D721Med (cell line): Measurements from ENCODE around the gene PAX5.

Experiments
- DNase-seq: peaks from one replicate; pipeline ENCODE4 v3.0.0; 2011; ENCODE audit warnings: low spot score; ENCODE audit not compliant: insufficient read length
- FAIRE-seq: peaks from 2 replicates; lab custom pipeline; 2011; peaks lifted over from hg19 to GRCh38; lab: Jason Lieb, UNC
- CTCF ChIP-seq: IDR thresholded peaks from 2 replicates; pipeline ENCODE4 v1.5.1; 2012; ENCODE audit warnings: mild to moderate bottlenecking, control low read depth; ENCODE audit not compliant: insufficient read depth; ENCODE audit errors: missing control alignments

The PAX5 gene

GRCh38 chr9:36858805-36859375, 175.2 kb downstream of the PAX5 start:
- DNase-seq (no peak), FAIRE-seq (no peak)
- TF ChIP-seq CTCF = no peak

GRCh38 chr9:36855448-36856315, 178.4 kb downstream of the PAX5 start:
- TF ChIP-seq CTCF = no peak
- DNase-seq = no peak
- FAIRE-seq = no peak

- FAIRE-seq = no peak
- TF ChIP-seq CTCF = no peak
- no peak for DNase-seq
These were observed 179.3 kb downstream of the PAX5 start for GRCh38 chr9:36854751-36855150.

GRCh38 chr9:36854034-36854433, 180.0 kb downstream of the PAX5 start:
- DNase-seq (no peak), FAIRE-seq (no peak)
- TF ChIP-seq CTCF = no peak

GRCh38 chr9:36853233-36853632, 180.8 kb downstream of the PAX5 start:
- TF ChIP-seq CTCF = no peak
- no peak for DNase-seq
- FAIRE-seq = no peak

- no peak for FAIRE-seq
These were observed 184.1 kb downstream of the PAX5 start for GRCh38 chr9:36849943-36850342.

More at GRCh38 chr9:36849943-36850342, 184.1 kb downstream of the PAX5 start:
- no peak for DNase-seq
- TF ChIP-seq CTCF = no peak
